ENCODE results near the gene TUBG1. TPM values are rescaled to one million over a fixed set of nuclear protein-coding genes. Genes with fewer than 3 reads are reported as not detected.
"Not testable (repeated sequence)": the region's sequence is repeated elsewhere in the genome, so short reads cannot be mapped to it uniquely, and the experiment has no call there.

The TUBG1 gene
- total RNA-seq, 1 donor from 2014 or later: 102 TPM

DNA sequence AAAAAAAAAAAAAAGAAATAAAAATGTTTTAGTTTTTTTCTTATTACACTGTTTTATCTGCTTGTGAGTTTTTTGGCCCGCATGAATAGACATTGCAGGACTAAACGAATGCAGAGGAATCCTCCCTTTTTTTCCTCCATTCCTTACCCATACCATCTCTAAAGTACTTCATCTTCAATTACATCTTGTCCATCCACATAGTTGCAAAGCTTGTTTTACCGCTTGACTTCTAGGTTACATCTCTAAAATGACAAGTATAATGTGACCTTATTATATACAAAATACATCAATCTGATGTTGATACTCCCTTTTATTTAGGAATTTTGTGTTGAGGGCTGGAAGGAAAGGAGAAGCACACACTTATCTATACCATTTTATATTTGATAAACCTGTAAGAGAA lies 13.1 kb upstream of the TUBG1 start:
- H3K4me3 Mint-ChIP-seq: no peak overlapping the region
- no peaks in the 10 kb centered on the region for H3K4me1 Mint-ChIP-seq
- no peak overlapping the region for H3K27ac Mint-ChIP-seq (ENCODE audit: unreplicated experiment)
- H3K36me3 Mint-ChIP-seq (ENCODE audit: low read depth): peaks cover 3% of the 10 kb centered on the region
- DNase-seq (ENCODE audit: low read depth, low spot score): no peak
- H3K9me3 Mint-ChIP-seq: no peaks in the 10 kb centered on the region
- H3K27me3 Mint-ChIP-seq (ENCODE audit: low read depth): no peaks in the 10 kb centered on the region
- TF ChIP-seq CTCF (conservative IDR thresholded peaks at IDR 0.05): no peak

DNA sequence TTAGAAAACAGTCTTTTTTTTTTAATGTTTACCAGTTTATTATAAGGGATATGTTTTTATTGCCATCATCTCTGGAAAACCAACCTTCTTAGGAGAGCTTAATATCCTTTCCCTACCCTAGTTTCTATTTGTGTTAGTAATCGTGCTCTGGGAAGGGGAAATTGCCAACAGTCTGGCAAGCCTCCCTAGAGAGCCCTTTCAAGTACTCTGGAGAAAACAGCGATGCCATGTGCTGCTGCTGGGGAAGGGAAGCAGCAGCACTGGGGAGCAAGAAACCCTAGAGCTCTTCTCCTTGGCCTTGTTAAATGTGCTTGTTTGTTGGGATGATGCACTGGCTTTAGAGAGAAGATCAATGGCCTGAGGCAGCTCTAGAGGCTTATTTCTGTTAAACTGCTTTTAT lies 10.6 kb upstream of the TUBG1 start:
- no peak overlapping the region for H3K4me3 Mint-ChIP-seq
- DNase-seq (ENCODE audit: low read depth, low spot score): no peak
- peaks cover 4% of the 10 kb centered on the region for H3K4me1 Mint-ChIP-seq
- H3K27ac Mint-ChIP-seq (ENCODE audit: unreplicated experiment): peak overlapping the region; percentile 19
- TF ChIP-seq CTCF (conservative IDR thresholded peaks at IDR 0.05): no peak
- no peaks in the 10 kb centered on the region for H3K9me3 Mint-ChIP-seq
- H3K27me3 Mint-ChIP-seq (ENCODE audit: low read depth): no peaks in the 10 kb centered on the region
- peaks cover 3% of the 10 kb centered on the region for H3K36me3 Mint-ChIP-seq (ENCODE audit: low read depth)

DNA sequence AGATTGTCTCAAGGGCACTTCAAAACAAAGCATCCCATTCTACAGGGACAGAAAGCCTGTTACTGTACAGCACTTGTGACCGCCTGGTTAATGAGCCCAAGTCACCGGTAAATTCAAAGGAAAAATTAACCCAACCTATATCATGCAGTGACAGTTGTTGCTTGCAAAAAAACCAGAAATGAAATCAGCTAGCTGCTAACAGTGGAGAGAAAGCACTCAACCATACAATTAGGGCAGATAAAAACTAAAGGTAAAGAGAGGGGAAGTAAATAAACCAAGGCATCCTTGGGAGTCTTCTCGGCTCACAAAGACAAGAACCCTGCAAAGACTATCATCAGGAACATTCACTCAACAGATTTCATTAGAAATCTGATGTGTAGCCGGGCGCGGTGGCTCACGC lies 6.2 kb upstream of the TUBG1 start:
- Mint-ChIP-seq H3K36me3 (ENCODE audit: low read depth) (no peaks in the 10 kb centered on the region), H3K9me3 (no peaks in the 10 kb centered on the region), H3K4me1 (peaks cover 21% of the 10 kb centered on the region), H3K27ac (ENCODE audit: unreplicated experiment) (no peak overlapping the region), H3K27me3 (ENCODE audit: low read depth) (no peaks in the 10 kb centered on the region), H3K4me3 (peak overlapping the region; percentile 8)
- DNase-seq (ENCODE audit: low read depth, low spot score): no peak
- TF ChIP-seq CTCF (conservative IDR thresholded peaks at IDR 0.05): no peak

DNA sequence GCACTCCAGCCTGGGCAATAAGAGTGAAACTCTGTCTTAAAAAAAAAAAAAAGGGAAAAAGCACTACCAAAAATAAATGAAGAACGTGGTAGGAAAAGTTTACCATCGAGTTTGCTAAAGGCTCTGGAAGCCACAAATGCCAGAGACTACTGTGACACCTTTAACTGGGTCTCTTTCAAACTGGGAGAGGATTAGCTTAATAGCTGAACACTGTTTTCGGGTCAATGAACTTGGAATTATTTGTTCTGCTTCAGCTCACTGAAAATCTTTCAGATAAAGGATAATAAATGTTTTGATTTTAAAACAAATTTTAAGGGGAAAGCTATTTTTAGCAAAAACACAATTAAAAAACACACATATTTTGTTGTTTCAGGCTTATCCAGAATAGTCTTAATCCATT lies 1.7 kb upstream of the TUBG1 start:
- Mint-ChIP-seq H3K27ac (ENCODE audit: unreplicated experiment) (no peak overlapping the region), H3K4me3 (peak overlapping the region; percentile 99), H3K27me3 (ENCODE audit: low read depth) (no peaks in the 10 kb centered on the region), H3K36me3 (ENCODE audit: low read depth) (peaks cover 3% of the 10 kb centered on the region), H3K9me3 (no peaks in the 10 kb centered on the region), H3K4me1 (peaks cover 40% of the 10 kb centered on the region)
- DNase-seq (ENCODE audit: low read depth, low spot score): no peak
- no peak for TF ChIP-seq CTCF (conservative IDR thresholded peaks at IDR 0.05)

DNA sequence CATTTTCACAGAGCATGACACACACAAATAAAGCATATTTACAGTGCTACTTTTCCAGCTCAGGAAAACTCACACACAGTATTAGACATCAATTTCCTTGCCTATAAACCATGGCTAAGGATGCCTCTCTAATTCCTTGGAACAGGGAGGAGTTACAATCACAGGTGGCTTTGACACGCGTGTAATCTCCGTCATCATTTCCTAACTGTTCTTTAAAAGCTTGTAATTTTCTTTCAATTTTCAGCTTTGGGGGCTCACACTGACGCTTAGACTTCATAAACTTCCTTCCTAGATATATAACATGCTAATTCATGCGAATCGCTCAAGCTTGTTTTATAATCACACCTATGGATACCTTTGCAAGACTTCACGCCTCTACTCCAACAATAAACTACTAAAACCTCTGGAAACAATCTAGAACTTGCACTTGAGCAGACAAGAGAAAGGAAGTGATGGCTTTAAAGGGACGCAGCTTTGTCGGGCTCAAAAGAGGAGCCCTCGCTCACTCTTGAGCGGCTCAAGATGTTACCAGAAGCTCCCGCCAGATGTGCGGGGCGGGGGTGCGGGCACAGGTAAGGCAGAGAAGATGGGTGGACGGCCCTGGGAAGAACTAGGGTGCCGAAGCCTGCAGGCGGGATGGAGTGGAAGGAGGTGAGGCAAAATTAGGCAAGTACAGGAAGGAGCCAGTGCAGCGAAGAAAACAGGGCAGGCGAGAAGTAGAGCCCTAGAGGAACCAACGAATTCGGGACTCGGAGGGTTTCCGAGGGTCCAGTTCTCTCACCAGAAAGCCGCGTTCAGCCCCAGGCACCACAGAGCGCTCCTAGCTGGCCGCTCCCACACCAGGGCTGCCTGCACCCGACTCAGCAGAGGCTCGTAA lies 940 bp upstream of the TUBG1 start:
- TF ChIP-seq CTCF (conservative IDR thresholded peaks at IDR 0.05): no peak
- peak overlapping the region; percentile 99 for H3K4me3 Mint-ChIP-seq
- peak; percentile 14 for DNase-seq (ENCODE audit: low read depth, low spot score)
- H3K4me1 Mint-ChIP-seq: peaks cover 36% of the 10 kb centered on the region
- H3K36me3 Mint-ChIP-seq (ENCODE audit: low read depth): peaks cover 6% of the 10 kb centered on the region
- peak overlapping the region; percentile 97 for H3K27ac Mint-ChIP-seq (ENCODE audit: unreplicated experiment)
- H3K27me3 Mint-ChIP-seq (ENCODE audit: low read depth): no peaks in the 10 kb centered on the region
- no peaks in the 10 kb centered on the region for H3K9me3 Mint-ChIP-seq

GRCh38 chr17:42609814-42610801 lies 625 bp downstream of the TUBG1 start:
- H3K9me3 Mint-ChIP-seq; H3K27me3 Mint-ChIP-seq (ENCODE audit: low read depth); DNase-seq (ENCODE audit: low read depth, low spot score): not testable (repeated sequence)
- H3K27ac Mint-ChIP-seq (ENCODE audit: unreplicated experiment): peak overlapping the region; percentile 14
- peaks cover 31% of the 10 kb centered on the region for H3K4me1 Mint-ChIP-seq
- peak overlapping the region; percentile 99 for H3K4me3 Mint-ChIP-seq
- H3K36me3 Mint-ChIP-seq (ENCODE audit: low read depth): peaks cover 16% of the 10 kb centered on the region
